Activated CD4-positive, alpha-beta T cell treated with anti-CD3 and anti-CD28 coated beads for 36 hours (primary cell): ENCODE results near the gene OXSM. TPM values are rescaled to one million over a fixed set of nuclear protein-coding genes. Genes with fewer than 3 reads are reported as not detected.

Experiments used
- ATAC-seq: fragments of 200-7000 bp; cut with Tn5 transposase; one replicate; pipeline ENCODE4 v1.10.0; 2021; ENCODE audit warnings: mild to moderate bottlenecking, moderate library complexity
- CTCF ChIA-PET: fragments of 350-600 bp; sonication (Branson Sonifier 250); formaldehyde crosslinking; loops from one replicate; lab custom pipeline; 2021; ENCODE audit warnings: antibody characterized with exemption; lab: Charles Lee
- POLR2A ChIA-PET: fragments of 350-600 bp; sonication (Branson Sonifier 250); formaldehyde crosslinking; loops from one replicate; lab custom pipeline; 2021; ENCODE audit warnings: antibody characterized with exemption, inconsistent platforms; lab: Charles Lee
- DNase-seq: peaks from one replicate; pipeline ENCODE4 v3.0.0-alpha.2; 2020
- H3K27ac Mint-ChIP-seq: one replicate; pipeline ENCODE4 v1.8.0; 2021; ENCODE audit warnings: mixed read lengths
- H3K27me3 Mint-ChIP-seq: one replicate; pipeline ENCODE4 v1.8.0; 2021; ENCODE audit warnings: mixed read lengths
- H3K36me3 Mint-ChIP-seq: one replicate; pipeline ENCODE4 v1.8.0; 2021; ENCODE audit warnings: low read depth, mixed read lengths
- H3K4me1 Mint-ChIP-seq: one replicate; pipeline ENCODE4 v1.8.0; 2021; ENCODE audit warnings: mixed read lengths
- H3K4me3 Mint-ChIP-seq: one replicate; pipeline ENCODE4 v1.8.0; 2021; ENCODE audit warnings: mild to moderate bottlenecking, moderate library complexity, mixed read lengths
- H3K9me3 Mint-ChIP-seq: one replicate; pipeline ENCODE4 v1.8.0; 2021; ENCODE audit warnings: low read depth, mixed read lengths
- intact Hi-C, 2 experiments: fragments of 100-400 bp; cut with DNase I in 1 of 2; cut with micrococcal nuclease in 1 of 2; formaldehyde crosslinking; loops; one replicate each; pipeline versions ENCODE4 v1.14.2 to v1.15.1; 2022 to 2024; cut with DNase I, micrococcal nuclease
- total RNA-seq, 2 experiments: library from RNA; stranded (reverse); gene quantifications; one replicate each; pipeline ENCODE4 v1.2.3, GENCODE V29; 2021

The OXSM gene
- total RNA-seq, 2 experiments from 2014 or later: 12.4 to 18.1 TPM

DNA sequence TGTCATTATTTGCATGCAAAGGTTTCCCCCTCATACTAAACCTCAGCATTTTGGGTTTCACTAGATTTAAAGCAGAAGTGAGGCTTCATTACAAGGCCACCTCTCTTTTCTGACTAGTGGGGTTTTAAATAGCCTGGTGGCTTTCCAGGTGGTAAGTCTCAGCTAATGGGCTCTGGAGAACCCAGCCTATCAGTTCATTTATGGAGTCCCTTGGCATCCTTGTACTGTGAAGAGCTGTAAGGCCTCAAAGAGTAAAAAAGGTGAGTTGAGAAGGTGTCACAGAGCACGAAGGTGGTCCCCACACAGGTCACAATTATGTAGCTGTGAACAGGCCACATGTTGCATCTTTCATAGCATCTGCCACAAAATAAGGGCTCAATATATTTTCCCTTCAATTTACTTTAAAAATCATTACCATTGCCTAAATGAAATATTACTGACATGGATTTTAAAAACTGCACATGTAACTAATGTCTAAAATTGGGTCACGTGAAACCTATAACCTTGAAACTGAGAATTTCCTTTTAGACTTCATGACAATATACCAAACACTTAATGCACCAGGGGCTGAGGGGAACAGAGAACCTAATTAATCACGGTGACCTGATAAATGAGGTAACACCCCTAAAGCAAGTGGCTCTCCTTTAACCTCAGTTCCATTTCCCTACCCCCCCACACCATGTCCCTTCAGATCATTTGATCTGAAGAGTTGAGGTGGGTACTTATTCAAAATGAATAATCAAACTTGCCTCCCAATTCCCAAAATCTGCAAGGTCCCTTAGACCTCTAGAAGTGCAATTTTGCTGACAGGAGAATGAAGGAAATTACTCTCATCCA, 7.9 kb upstream of the OXSM start:
- no peak for ATAC-seq
- H3K9me3 Mint-ChIP-seq: no peaks in the 10 kb centered on the region

GRCh38 chr3:25782636-25782937, 7.3 kb upstream of the OXSM start:
- H3K36me3 Mint-ChIP-seq: peaks cover 22% of the 10 kb centered on the region
- H3K27me3 Mint-ChIP-seq: no peaks in the 10 kb centered on the region
- H3K4me3 Mint-ChIP-seq: peak overlapping the region; percentile 92
- intact Hi-C loops: loop anchor here (1.0 to 10.0 kb wide), 9 partner anchors 11 to 1970 kb away; partner anchors contain the start of genes NR1D2 (in 2 of the 2), NKIRAS1 (in 1 of the 2), RPL15 (in 1 of the 2) and SLC4A7 (in 1 of the 2)
- peaks cover 54% of the 10 kb centered on the region for H3K4me1 Mint-ChIP-seq
- no peaks in the 10 kb centered on the region for H3K9me3 Mint-ChIP-seq
- DNase-seq (no peak), ATAC-seq (no peak)
- CTCF ChIA-PET: interaction anchor here (1.6 kb wide), 1 partner anchor 134 kb away, joined by 8 read pairs; no protein-coding TSS in a partner anchor
- peak overlapping the region; percentile 90 for H3K27ac Mint-ChIP-seq
- POLR2A ChIA-PET: no interaction called here

More for the DNA sequence above, 7.9 kb upstream of the OXSM start:
- no peaks in the 10 kb centered on the region for H3K27me3 Mint-ChIP-seq
- CTCF ChIA-PET: no interaction called here
- peak overlapping the region; percentile 90 for H3K27ac Mint-ChIP-seq
- H3K36me3 Mint-ChIP-seq: peaks cover 26% of the 10 kb centered on the region
- DNase-seq: no peak
- H3K4me3 Mint-ChIP-seq: peak overlapping the region; percentile 92
- POLR2A ChIA-PET: no interaction called here
- intact Hi-C loops: loop anchor here (1.0 to 10.0 kb wide), 9 partner anchors 11 to 1970 kb away; partner anchors contain the start of genes NR1D2 (in 2 of the 2), NKIRAS1 (in 1 of the 2), RPL15 (in 1 of the 2) and SLC4A7 (in 1 of the 2)
- peaks cover 57% of the 10 kb centered on the region for H3K4me1 Mint-ChIP-seq

DNA sequence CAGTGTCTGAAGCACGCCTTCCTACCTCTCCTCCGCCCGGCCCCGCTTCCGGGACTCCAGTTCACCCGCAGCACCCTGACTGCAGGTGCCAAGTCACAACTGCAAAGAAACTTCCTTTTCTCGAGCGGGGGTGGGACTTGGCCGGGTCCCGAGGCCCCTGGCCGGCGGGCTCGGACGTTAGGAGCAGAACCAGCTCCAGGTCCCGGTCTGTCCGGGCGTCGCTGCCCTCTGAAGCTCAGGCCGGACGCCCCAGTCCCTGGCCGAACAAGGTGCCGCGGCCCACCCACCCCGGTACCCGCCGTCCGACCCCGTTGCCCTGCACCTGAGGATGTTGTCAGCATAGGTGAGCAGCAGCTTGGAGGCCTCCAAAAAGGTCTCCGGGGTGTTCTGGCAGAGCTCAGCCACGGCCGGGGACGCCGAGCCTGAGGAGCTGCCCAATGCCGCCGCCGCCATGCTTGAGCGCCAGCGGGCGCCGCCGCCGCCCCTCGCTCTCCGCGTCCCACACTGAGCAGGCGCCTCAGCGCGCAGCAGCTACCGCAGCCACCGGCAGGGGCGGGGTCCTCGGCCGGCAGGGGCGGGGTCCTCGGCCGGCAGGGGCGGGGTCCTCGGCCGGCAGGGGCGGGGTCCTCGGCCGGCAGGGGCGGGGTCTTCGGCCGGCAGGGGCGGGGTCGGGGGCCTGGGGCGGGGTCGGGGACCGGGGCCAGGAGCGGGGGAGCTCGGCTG, 6.8 kb upstream of the OXSM start, which contains the start of gene NGLY1:
Gene NGLY1 (minus strand): TSS at position 506 of the 723 bp plus-strand sequence. CDS start 53 bp downstream, at position 453.
- ChIA-PET POLR2A (interaction anchor here (0.7 kb wide), 1 partner anchor 10 kb away, joined by 4 read pairs; no protein-coding TSS in a partner anchor), CTCF (interaction anchor here (0.7 to 1.6 kb wide), 2 partner anchors 10 to 134 kb away, joined by 3 to 8 read pairs; no protein-coding TSS in a partner anchor)
- Mint-ChIP-seq H3K4me1 (peaks cover 54% of the 10 kb centered on the region), H3K36me3 (peaks cover 20% of the 10 kb centered on the region), H3K4me3 (peak within 1 kb of the TSS; percentile 92), H3K9me3 (no peaks in the 10 kb centered on the region), H3K27ac (peak within 1 kb of the TSS; percentile 90), H3K27me3 (no peaks in the 10 kb centered on the region)
- DNase-seq (peak; percentile 92), ATAC-seq (peak; percentile 93)
- intact Hi-C loops: loop anchor here (1.0 to 10.0 kb wide), 11 partner anchors 12 to 1971 kb away; partner anchors contain the start of genes NR1D2 (in 2 of the 2), SLC4A7 (in 2 of the 2), NKIRAS1 (in 1 of the 2) and RPL15 (in 1 of the 2)

- H3K4me3 Mint-ChIP-seq: peak overlapping the region; percentile 92
- intact Hi-C loops: loop anchor here (1.0 to 10.0 kb wide), 10 partner anchors 68 to 1972 kb away; partner anchors contain the start of genes NR1D2 (in 2 of the 2), SLC4A7 (in 2 of the 2), NKIRAS1 (in 1 of the 2) and RPL15 (in 1 of the 2)
- ChIA-PET CTCF (interaction anchor here (0.7 to 1.6 kb wide), 2 partner anchors 11 to 135 kb away, joined by 3 to 8 read pairs; no protein-coding TSS in a partner anchor), POLR2A (interaction anchor here (0.7 kb wide), 1 partner anchor 11 kb away, joined by 4 read pairs; no protein-coding TSS in a partner anchor)
- H3K36me3 Mint-ChIP-seq: peaks cover 15% of the 10 kb centered on the region
- H3K27ac Mint-ChIP-seq: peak overlapping the region; percentile 73
- H3K27me3 Mint-ChIP-seq: no peaks in the 10 kb centered on the region
- ATAC-seq (peak; percentile 36), DNase-seq (peak; percentile 20)
- H3K4me1 Mint-ChIP-seq: peaks cover 54% of the 10 kb centered on the region
- H3K9me3 Mint-ChIP-seq: no peaks in the 10 kb centered on the region
These were observed 6.0 kb upstream of the OXSM start for GRCh38 chr3:25783661-25784512.

DNA sequence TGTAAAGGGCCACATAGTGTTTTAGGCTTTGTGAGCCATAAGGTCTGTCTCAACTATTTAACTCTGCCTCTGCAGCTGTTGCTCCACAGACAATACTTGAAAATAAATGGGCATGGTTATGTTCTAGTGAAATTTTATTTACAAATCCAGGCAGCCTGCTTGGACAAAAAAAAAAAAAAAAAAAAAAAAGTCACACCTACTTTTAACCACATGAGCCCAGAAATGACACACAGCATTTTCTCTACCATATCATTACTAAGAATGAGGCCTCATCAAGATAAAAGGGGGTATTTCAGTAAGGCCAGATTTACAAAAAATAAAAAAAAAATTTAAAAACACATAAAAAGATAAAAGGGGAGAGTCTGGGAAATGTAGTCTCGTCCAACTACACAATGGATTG, 4.9 kb upstream of the OXSM start:
- intact Hi-C loops: loop anchor here (5.0 to 10.0 kb wide), 6 partner anchors 67 to 1973 kb away; partner anchors contain the start of genes NR1D2 (in 2 of the 2) and SLC4A7 (in 1 of the 2)
- no peaks in the 10 kb centered on the region for H3K27me3 Mint-ChIP-seq
- peaks cover 15% of the 10 kb centered on the region for H3K36me3 Mint-ChIP-seq
- ATAC-seq (no peak), DNase-seq (no peak)
- no peaks in the 10 kb centered on the region for H3K9me3 Mint-ChIP-seq
- peaks cover 53% of the 10 kb centered on the region for H3K4me1 Mint-ChIP-seq
- ChIA-PET POLR2A (no interaction called here), CTCF (interaction anchor here (0.6 kb wide), 1 partner anchor 166 kb away, joined by 3 read pairs; no protein-coding TSS in a partner anchor)
- H3K27ac Mint-ChIP-seq: no peak overlapping the region
- H3K4me3 Mint-ChIP-seq: peak overlapping the region; percentile 92

DNA sequence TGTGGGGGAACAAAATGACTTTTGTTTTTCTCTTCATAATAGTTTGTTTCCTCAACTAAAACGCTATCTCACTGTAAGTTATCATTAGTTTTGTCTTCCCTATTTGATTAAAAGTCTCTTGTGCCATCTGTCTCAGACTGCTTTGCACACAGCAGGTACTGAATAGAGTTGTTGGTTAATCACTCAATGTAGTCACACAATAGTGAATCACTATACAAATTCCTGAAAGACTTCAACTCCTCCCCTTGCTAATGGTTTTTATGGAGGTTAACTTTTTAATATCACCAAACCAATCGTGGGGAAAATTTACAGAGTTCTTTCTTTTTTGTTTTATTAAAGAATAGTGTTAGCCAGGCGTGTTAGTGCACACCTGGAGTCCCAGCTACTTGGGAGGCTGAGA, 4.1 kb upstream of the OXSM start:
- no peaks in the 10 kb centered on the region for H3K27me3 Mint-ChIP-seq
- no peak overlapping the region for H3K27ac Mint-ChIP-seq
- CTCF ChIA-PET: no interaction called here
- no peak overlapping the region for H3K4me3 Mint-ChIP-seq
- ATAC-seq (no peak), DNase-seq (no peak)
- peaks cover 16% of the 10 kb centered on the region for H3K36me3 Mint-ChIP-seq
- no peaks in the 10 kb centered on the region for H3K9me3 Mint-ChIP-seq
- peaks cover 47% of the 10 kb centered on the region for H3K4me1 Mint-ChIP-seq
- POLR2A ChIA-PET: no interaction called here
- intact Hi-C loops: loop anchor here in 1 of 2 experiments (10.0 kb wide), 2 partner anchors 1699 to 1841 kb away; partner anchors contain the start of genes NR1D2 and SLC4A7

GRCh38 chr3:25787689-25788088, 2.2 kb upstream of the OXSM start:
- H3K4me1 Mint-ChIP-seq: peaks cover 52% of the 10 kb centered on the region
- CTCF ChIA-PET: interaction anchor here (0.6 kb wide), 1 partner anchor 60 kb away, joined by 3 read pairs; no protein-coding TSS in a partner anchor
- intact Hi-C loops: loop anchor here in 1 of 2 experiments (2.0 to 10.0 kb wide), 3 partner anchors 125 to 1843 kb away; partner anchors contain the start of genes NR1D2 and SLC4A7
- peaks cover 17% of the 10 kb centered on the region for H3K36me3 Mint-ChIP-seq
- DNase-seq (no peak), ATAC-seq (no peak)
- POLR2A ChIA-PET: no interaction called here
- no peaks in the 10 kb centered on the region for H3K27me3 Mint-ChIP-seq
- H3K27ac Mint-ChIP-seq: peak overlapping the region; percentile 7
- no peaks in the 10 kb centered on the region for H3K9me3 Mint-ChIP-seq
- H3K4me3 Mint-ChIP-seq: no peak overlapping the region

- ATAC-seq: no peak
- Mint-ChIP-seq H3K9me3 (no peaks in the 10 kb centered on the region), H3K4me1 (peaks cover 56% of the 10 kb centered on the region), H3K36me3 (peaks cover 18% of the 10 kb centered on the region), H3K27me3 (no peaks in the 10 kb centered on the region), H3K27ac (peak overlapping the region; percentile 99), H3K4me3 (peak overlapping the region; percentile 92)
- ChIA-PET POLR2A (no interaction called here), CTCF (interaction anchor here (0.7 to 2.5 kb wide), 3 partner anchors 117 to 195 kb away, joined by 3 to 7 read pairs (median 3); no protein-coding TSS in a partner anchor)
- DNase-seq: no peak
- intact Hi-C loops: loop anchor here in 1 of 2 experiments (2.0 to 10.0 kb wide), 3 partner anchors 126 to 1844 kb away; partner anchors contain the start of genes NR1D2 and SLC4A7
These were observed 688 bp upstream of the OXSM start for GRCh38 chr3:25789209-25789595.

DNA sequence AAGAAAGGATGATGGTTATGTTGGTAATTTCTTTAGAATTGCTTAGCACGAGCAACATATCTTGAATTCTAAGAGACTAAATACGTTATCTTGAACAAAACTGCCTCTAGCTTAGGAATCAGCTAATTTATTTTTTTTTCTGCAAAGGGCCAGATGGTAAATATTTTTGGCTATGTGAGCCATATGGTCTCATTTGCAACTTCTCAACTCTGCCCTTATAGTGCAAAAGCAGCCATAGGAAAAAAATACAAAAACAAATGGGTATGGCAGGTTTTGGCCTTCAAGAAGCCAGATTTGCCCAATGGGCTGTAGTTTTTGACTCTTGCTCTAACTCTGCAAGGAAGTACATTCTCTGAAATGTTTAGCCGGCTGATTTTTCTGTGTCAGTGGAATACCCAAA, 11.9 kb downstream of the OXSM start:
- ChIA-PET POLR2A (no interaction called here), CTCF (interaction anchor here (1.0 kb wide), 1 partner anchor 28 kb away, joined by 3 read pairs; no protein-coding TSS in a partner anchor)
- DNase-seq: no peak
- Mint-ChIP-seq H3K4me3 (no peak overlapping the region), H3K9me3 (no peaks in the 10 kb centered on the region), H3K27me3 (no peaks in the 10 kb centered on the region), H3K36me3 (no peaks in the 10 kb centered on the region), H3K4me1 (no peaks in the 10 kb centered on the region), H3K27ac (no peak overlapping the region)
- intact Hi-C loops: no loop called here
- ATAC-seq: no peak

GRCh38 chr3:25803833-25804232, 13.9 kb downstream of the OXSM start:
- Mint-ChIP-seq H3K36me3 (no peaks in the 10 kb centered on the region), H3K9me3 (no peaks in the 10 kb centered on the region), H3K27ac (no peak overlapping the region), H3K4me3 (no peak overlapping the region), H3K4me1 (no peaks in the 10 kb centered on the region), H3K27me3 (no peaks in the 10 kb centered on the region)
- ChIA-PET CTCF (interaction anchor here (1.1 to 1.3 kb wide), 2 partner anchors 8 to 13 kb away, joined by 4 read pairs; no protein-coding TSS in a partner anchor), POLR2A (no interaction called here)
- DNase-seq: no peak
- intact Hi-C loops: no loop called here
- ATAC-seq: no peak
